ENCODE measurements around the gene NHSL1. TPM values are rescaled to one million over a fixed set of nuclear protein-coding genes. Genes with fewer than 3 reads are reported as not detected.

Gene NHSL1
- total and polyA plus RNA-seq, 9 of the 15 experiments (the other 6 are each of a cell fraction or from before 2014, with no cell fraction given) = 0.09 to 0.20 TPM; not detected in 7

DNA sequence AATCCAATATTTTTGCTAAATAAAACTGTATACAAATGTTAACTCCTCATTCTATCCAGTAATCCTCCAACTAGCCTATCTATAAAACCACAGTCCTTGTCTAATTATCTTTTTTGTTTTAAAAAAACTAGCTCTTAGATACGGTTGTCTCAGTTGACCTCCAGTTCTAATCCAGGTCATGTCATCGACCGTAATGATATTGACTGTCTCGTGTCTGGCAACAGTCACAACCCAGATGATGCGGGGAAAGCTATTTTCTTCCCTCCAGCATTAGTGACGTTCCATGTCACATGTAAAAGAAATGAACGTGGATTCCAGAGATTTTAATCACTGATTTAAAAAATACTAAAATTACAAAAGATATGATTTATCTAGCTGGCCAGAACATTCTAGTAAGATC is 59.7 kb downstream of the NHSL1 start (continued):
- TF ChIP-seq RBBP5 (IDR thresholded peaks at IDR 0.05; ENCODE audit: borderline replicate concordance, insufficient read depth, low read length, poor library complexity, severe bottlenecking) (no peak), MXD1 (CRISPR knock-in tag; IDR thresholded peaks at IDR 0.05; ENCODE audit: borderline replicate concordance, poor library complexity, severe bottlenecking) (no peak), ZNF311 (CRISPR knock-in tag; IDR thresholded peaks at IDR 0.05) (no peak), RUNX1 (IDR thresholded peaks at IDR 0.05; ENCODE audit: low read depth) (no peak)
- TF ChIP-seq, protein P1, sequence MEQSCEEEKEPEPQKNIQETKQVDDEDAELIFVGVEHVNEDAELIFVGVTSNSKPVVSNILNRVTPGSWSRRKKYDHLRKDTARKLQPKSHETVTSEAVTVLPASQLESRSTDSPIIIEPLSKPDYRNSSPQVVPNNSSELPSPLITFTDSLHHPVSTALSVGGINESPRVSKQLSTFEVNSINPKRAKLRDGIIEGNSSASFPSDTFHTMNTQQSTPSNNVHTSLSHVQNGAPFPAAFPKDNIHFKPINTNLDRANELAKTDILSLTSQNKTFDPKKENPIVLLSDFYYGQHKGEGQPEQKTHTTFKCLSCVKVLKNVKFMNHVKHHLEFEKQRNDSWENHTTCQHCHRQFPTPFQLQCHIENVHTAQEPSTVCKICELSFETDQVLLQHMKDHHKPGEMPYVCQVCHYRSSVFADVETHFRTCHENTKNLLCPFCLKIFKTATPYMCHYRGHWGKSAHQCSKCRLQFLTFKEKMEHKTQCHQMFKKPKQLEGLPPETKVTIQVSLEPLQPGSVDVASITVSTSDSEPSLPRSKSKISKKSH (CRISPR knock-in tag; IDR thresholded peaks at IDR 0.05) = no peak

GRCh38 chr6:138434925-138435324 is 64.4 kb downstream of the NHSL1 start:
- Histone ChIP-seq H3K36me3 (ENCODE audit: control insufficient read depth, insufficient read depth, low read length) (no peaks in the 10 kb centered on the region), H3K4me2 (ENCODE audit: insufficient read depth, low read length) (no peak overlapping the region), H3K4me1 (replicated peaks in 1 of 2; ENCODE audit: control insufficient read depth in 2 of 2, insufficient read depth in 2 of 2, low read length in 2 of 2) (peaks cover 0 to 3% of the 10 kb centered on the region in 2 experiments; a peak in 1 of 5 replicates), H3K27me3 (ENCODE audit: control insufficient read depth in 2 of 2, insufficient read depth in 2 of 2, low read length in 2 of 2) (peaks cover 33 to 40% of the 10 kb centered on the region in 2 experiments), H3K4me3 (no peak overlapping the region), H3K9ac (ENCODE audit: insufficient read depth in 1 of 2, low read depth in 2 of 2, low read length in 2 of 2) (no peak overlapping the region), H3K79me2 (ENCODE audit: control insufficient read depth, insufficient read depth, low read length) (no peaks in the 10 kb centered on the region), H3K9me3 (replicated peaks; ENCODE audit: control insufficient read depth, insufficient read depth, low read depth, low read length) (no peaks in the 10 kb centered on the region), H2AFZ (ENCODE audit: low read depth, low read length) (no peak overlapping the region), H4K20me1 (replicated peaks; ENCODE audit: control insufficient read depth, insufficient read depth, low read length) (no peaks in the 10 kb centered on the region), H3K27ac (ENCODE audit: extremely low read depth, low read depth, low read length) (no peak overlapping the region), H3K9me1 (ENCODE audit: control insufficient read depth, insufficient read depth, low read length) (no peaks in the 10 kb centered on the region)
- in situ Hi-C loops (cut with MboI) = loop anchor here (5.0 kb wide), 1 partner anchor 82 kb away; no protein-coding TSS in a partner anchor
- peak; percentile 45; the same call in 1 of the 2 replicates for TF ChIP-seq SPI1 (IDR thresholded peaks at IDR 0.05; ENCODE audit: borderline replicate concordance, low read depth, low read length)
- no peak for TF ChIP-seq SLC30A9 (CRISPR knock-in tag; IDR thresholded peaks at IDR 0.05)
- no peak for TF ChIP-seq ZNF79 (CRISPR knock-in tag; IDR thresholded peaks at IDR 0.05; ENCODE audit: low read depth)
- WGBS (ENCODE audit: insufficient coverage, low coverage, missing lambda C conversion rate) = 2% methylated on average over 4 of the region's 4 CpGs
- no peak for ATAC-seq
- ChIA-PET POLR2A (interaction anchor here (0.7 kb wide), 1 partner anchor 8 kb away, joined by 5 read pairs; no protein-coding TSS in a partner anchor), CTCF (ENCODE audit: low intra/inter-chr PET ratio) (interaction anchor here (0.6 kb wide), 1 partner anchor 593 kb away, joined by 3 read pairs; no protein-coding TSS in a partner anchor)
- no peak for FAIRE-seq
- DNase-seq (ENCODE audit: extremely low read depth in 1 of 4, low spot score in 3 of 4) = no peak
- BruUV-seq (replicated peaks) = no TSS peak
- intact Hi-C loops (cut with micrococcal nuclease) = no loop called here

All from K562 (cell line).